ENCODE data around the gene NKD2.

The NKD2 gene

GRCh38 chr5:1011226-1011631 is 2.6 kb downstream of the NKD2 start:
- peak; percentile 79 for TF ChIP-seq CTCF (IDR thresholded peaks at IDR 0.05; ENCODE audit: low read depth, low read length, poor library complexity, severe bottlenecking)
- TF ChIP-seq EZH2phosphoT487 (IDR thresholded peaks at IDR 0.05; ENCODE audit: borderline replicate concordance, low read length): no peak
- Histone ChIP-seq H4K20me1 (ENCODE audit: control insufficient read depth, insufficient read depth, low read depth, low read length) (no peaks in the 10 kb centered on the region), H3K9me2 (replicated peaks; ENCODE audit: control insufficient read depth, low read length) (no peaks in the 10 kb centered on the region), H3F3A (ENCODE audit: control insufficient read depth, insufficient read depth) (peaks cover 2% of the 10 kb centered on the region; the same call in 1 of the 2 replicates), H3K36me3 (ENCODE audit: control insufficient read depth, low read length) (no peaks in the 10 kb centered on the region), H3K9me3 (ENCODE audit: control insufficient read depth, insufficient read depth, low read length) (no peaks in the 10 kb centered on the region), H3K4me2 (ENCODE audit: low read length) (no peak overlapping the region), H3K27me3 (ENCODE audit: control insufficient read depth, low read length) (peaks cover 10% of the 10 kb centered on the region), H3K79me2 (ENCODE audit: control insufficient read depth, low read length) (no peaks in the 10 kb centered on the region), H3K4me1 (ENCODE audit: control insufficient read depth, low read length) (peaks cover 3% of the 10 kb centered on the region; the same call in 1 of the 2 replicates), H3K4me3 (ENCODE audit: low read length) (no peak overlapping the region), H3K27ac (ENCODE audit: low read depth, low read length) (no peak overlapping the region)

GRCh38 chr5:1011741-1012312 is 3.2 kb downstream of the NKD2 start:
- no peak overlapping the region for H3K4me3 ChIP-seq (ENCODE audit: low read length)
- H3K9me2 ChIP-seq (replicated peaks; ENCODE audit: control insufficient read depth, low read length): no peaks in the 10 kb centered on the region
- peaks cover 3% of the 10 kb centered on the region; the same call in 1 of the 2 replicates for H3K4me1 ChIP-seq (ENCODE audit: control insufficient read depth, low read length)
- H3K27me3 ChIP-seq (ENCODE audit: control insufficient read depth, low read length): peaks cover 10% of the 10 kb centered on the region
- no peak overlapping the region for H3K4me2 ChIP-seq (ENCODE audit: low read length)
- H3K9me3 ChIP-seq (ENCODE audit: control insufficient read depth, insufficient read depth, low read length): no peaks in the 10 kb centered on the region
- no peak overlapping the region for H3K27ac ChIP-seq (ENCODE audit: low read depth, low read length)
- H3K36me3 ChIP-seq (ENCODE audit: control insufficient read depth, low read length): no peaks in the 10 kb centered on the region
- H3F3A ChIP-seq (ENCODE audit: control insufficient read depth, insufficient read depth): peaks cover 2% of the 10 kb centered on the region; the same call in 1 of the 2 replicates
- no peaks in the 10 kb centered on the region for H3K79me2 ChIP-seq (ENCODE audit: control insufficient read depth, low read length)
- no peak for TF ChIP-seq EZH2phosphoT487 (IDR thresholded peaks at IDR 0.05; ENCODE audit: borderline replicate concordance, low read length)
- no peak for TF ChIP-seq CTCF (IDR thresholded peaks at IDR 0.05; ENCODE audit: low read depth, low read length, poor library complexity, severe bottlenecking)
- no peaks in the 10 kb centered on the region for H4K20me1 ChIP-seq (ENCODE audit: control insufficient read depth, insufficient read depth, low read depth, low read length)

- no peaks in the 10 kb centered on the region for H3K9me3 ChIP-seq (ENCODE audit: control insufficient read depth, insufficient read depth, low read length)
- no peaks in the 10 kb centered on the region for H4K20me1 ChIP-seq (ENCODE audit: control insufficient read depth, insufficient read depth, low read depth, low read length)
- H3K27me3 ChIP-seq (ENCODE audit: control insufficient read depth, low read length): peaks cover 10% of the 10 kb centered on the region
- no peaks in the 10 kb centered on the region for H3K79me2 ChIP-seq (ENCODE audit: control insufficient read depth, low read length)
- TF ChIP-seq EZH2phosphoT487 (IDR thresholded peaks at IDR 0.05; ENCODE audit: borderline replicate concordance, low read length): no peak
- TF ChIP-seq CTCF (IDR thresholded peaks at IDR 0.05; ENCODE audit: low read depth, low read length, poor library complexity, severe bottlenecking): no peak
- peaks cover 2% of the 10 kb centered on the region; the same call in 1 of the 2 replicates for H3F3A ChIP-seq (ENCODE audit: control insufficient read depth, insufficient read depth)
- no peaks in the 10 kb centered on the region for H3K36me3 ChIP-seq (ENCODE audit: control insufficient read depth, low read length)
- H3K4me1 ChIP-seq (ENCODE audit: control insufficient read depth, low read length): peaks cover 3% of the 10 kb centered on the region; the same call in 1 of the 2 replicates
- H3K9me2 ChIP-seq (replicated peaks; ENCODE audit: control insufficient read depth, low read length): no peaks in the 10 kb centered on the region
- H3K4me2 ChIP-seq (ENCODE audit: low read length): no peak overlapping the region
- H3K27ac ChIP-seq (ENCODE audit: low read depth, low read length): no peak overlapping the region
- H3K4me3 ChIP-seq (ENCODE audit: low read length): no peak overlapping the region
These were observed 3.8 kb downstream of the NKD2 start for GRCh38 chr5:1012313-1012841.

Measured in DOHH2 (cell line).